ENCODE data around the gene MTX1.

The MTX1 gene

GRCh38 chr1:155174324-155175280 lies 33.9 kb upstream of the MTX1 start:
- DNase-seq, result no peak

GRCh38 chr1:155175281-155175926 lies 33.1 kb upstream of the MTX1 start:
- DNase-seq, result no peak

- DNase-seq, result peak; percentile 23
These were observed 32.5 kb upstream of the MTX1 start for GRCh38 chr1:155175927-155176371.

GRCh38 chr1:155176544-155177071 lies 31.9 kb upstream of the MTX1 start:
- DNase-seq, result peak; percentile 63

GRCh38 chr1:155177192-155177917 lies 31.1 kb upstream of the MTX1 start:
- DNase-seq, result no peak

- no peak for DNase-seq
These were observed 30.6 kb upstream of the MTX1 start for GRCh38 chr1:155177918-155178281.

- DNase-seq, result peak; percentile 89
These were observed 29.9 kb upstream of the MTX1 start for GRCh38 chr1:155178441-155179111.

GRCh38 chr1:155179112-155180031 lies 29.1 kb upstream of the MTX1 start:
- DNase-seq, result no peak

GRCh38 chr1:155181371-155182051 lies 27.0 kb upstream of the MTX1 start:
- no peak for DNase-seq

GRCh38 chr1:155182052-155182550 lies 26.4 kb upstream of the MTX1 start:
- DNase-seq, result no peak

- no peak for DNase-seq
These were observed 24.7 kb upstream of the MTX1 start for GRCh38 chr1:155183775-155184221.

- no peak for DNase-seq
These were observed 24.1 kb upstream of the MTX1 start for GRCh38 chr1:155184351-155184811.

- peak; percentile 92 for DNase-seq
These were observed 23.4 kb upstream of the MTX1 start for GRCh38 chr1:155184835-155185782.

GRCh38 chr1:155185783-155186066 lies 22.8 kb upstream of the MTX1 start:
- DNase-seq, result no peak

GRCh38 chr1:155186067-155186793 lies 22.3 kb upstream of the MTX1 start:
- no peak for DNase-seq

GRCh38 chr1:155186794-155187455 lies 21.6 kb upstream of the MTX1 start:
- DNase-seq, result no peak

- DNase-seq, result no peak
These were observed 21.0 kb upstream of the MTX1 start for GRCh38 chr1:155187456-155187891.

GRCh38 chr1:155188268-155188667 lies 20.2 kb upstream of the MTX1 start:
- no peak for DNase-seq

Measured in MV-4-11 (cell line).